Activated naive CD8-positive, alpha-beta T cell treated with anti-CD3 and anti-CD28 coated beads for 36 hours (primary cell): ENCODE measurements around the gene RNLS. TPM values are rescaled to one million over a fixed set of nuclear protein-coding genes. Genes with fewer than 3 reads are reported as not detected.
"Not testable (repeated sequence)": the region's sequence is repeated elsewhere in the genome, so short reads cannot be mapped to it uniquely, and the experiment has no call there.

Experiments
- DNase-seq: peaks from one replicate; pipeline ENCODE4 v3.0.0; 2021
- H3K27ac Mint-ChIP-seq: one replicate; pipeline ENCODE4 v1.8.0; 2022; ENCODE audit warnings: mild to moderate bottlenecking, moderate library complexity, mixed read lengths
- H3K27me3 Mint-ChIP-seq: one replicate; pipeline ENCODE4 v1.8.0; 2022; ENCODE audit warnings: mild to moderate bottlenecking, mixed read lengths
- H3K36me3 Mint-ChIP-seq: one replicate; pipeline ENCODE4 v1.8.0; 2021; ENCODE audit warnings: mild to moderate bottlenecking, mixed read lengths
- H3K4me1 Mint-ChIP-seq: one replicate; pipeline ENCODE4 v1.8.0; 2021; ENCODE audit warnings: mixed read lengths
- H3K4me3 Mint-ChIP-seq: one replicate; pipeline ENCODE4 v1.8.0; 2022; ENCODE audit warnings: mild to moderate bottlenecking, moderate library complexity, mixed read lengths
- H3K9me3 Mint-ChIP-seq: one replicate; pipeline ENCODE4 v1.8.0; 2022; ENCODE audit warnings: mixed read lengths
- total RNA-seq, 2 experiments: library from RNA; stranded (reverse); gene quantifications; one replicate each; pipeline ENCODE4 v1.2.3, GENCODE V29; 2021

The RNLS gene
- total RNA-seq, 2 experiments from 2014 or later: 4.0 to 4.3 TPM

GRCh38 chr10:88366772-88367171 is 216.3 kb downstream of the RNLS start:
- H3K36me3 Mint-ChIP-seq: peaks cover 2% of the 10 kb centered on the region
- no peaks in the 10 kb centered on the region for H3K4me1 Mint-ChIP-seq
- no peaks in the 10 kb centered on the region for H3K27me3 Mint-ChIP-seq
- no peak overlapping the region for H3K27ac Mint-ChIP-seq
- no peak for DNase-seq
- H3K4me3 Mint-ChIP-seq: no peak overlapping the region
- peaks cover 3% of the 10 kb centered on the region for H3K9me3 Mint-ChIP-seq

GRCh38 chr10:88361995-88362807 is 220.9 kb downstream of the RNLS start:
- no peak overlapping the region for H3K27ac Mint-ChIP-seq
- no peaks in the 10 kb centered on the region for H3K9me3 Mint-ChIP-seq
- H3K4me3 Mint-ChIP-seq: no peak overlapping the region
- H3K27me3 Mint-ChIP-seq: no peaks in the 10 kb centered on the region
- H3K4me1 Mint-ChIP-seq: no peaks in the 10 kb centered on the region
- no peak for DNase-seq
- peaks cover 2% of the 10 kb centered on the region for H3K36me3 Mint-ChIP-seq

GRCh38 chr10:88361494-88361893 is 221.6 kb downstream of the RNLS start:
- no peaks in the 10 kb centered on the region for H3K9me3 Mint-ChIP-seq
- no peak overlapping the region for H3K4me3 Mint-ChIP-seq
- peaks cover 2% of the 10 kb centered on the region for H3K36me3 Mint-ChIP-seq
- no peaks in the 10 kb centered on the region for H3K27me3 Mint-ChIP-seq
- no peak overlapping the region for H3K27ac Mint-ChIP-seq
- DNase-seq: no peak
- H3K4me1 Mint-ChIP-seq: no peaks in the 10 kb centered on the region

GRCh38 chr10:88355750-88356149 is 227.4 kb downstream of the RNLS start:
- H3K9me3 Mint-ChIP-seq: peaks cover 20% of the 10 kb centered on the region
- H3K27ac Mint-ChIP-seq, H3K4me1 Mint-ChIP-seq, H3K36me3 Mint-ChIP-seq, H3K4me3 Mint-ChIP-seq, H3K27me3 Mint-ChIP-seq, DNase-seq: not testable (repeated sequence)

- H3K27ac Mint-ChIP-seq: no peak overlapping the region
- no peaks in the 10 kb centered on the region for H3K27me3 Mint-ChIP-seq
- peaks cover 7% of the 10 kb centered on the region for H3K9me3 Mint-ChIP-seq
- peaks cover 9% of the 10 kb centered on the region for H3K4me1 Mint-ChIP-seq
- no peak overlapping the region for H3K4me3 Mint-ChIP-seq
- no peak for DNase-seq
- peaks cover 2% of the 10 kb centered on the region for H3K36me3 Mint-ChIP-seq
Observed at GRCh38 chr10:88347597-88348304, 235.4 kb downstream of the RNLS start.

GRCh38 chr10:88347022-88347421 is 236.1 kb downstream of the RNLS start:
- H3K27ac Mint-ChIP-seq: no peak overlapping the region

GRCh38 chr10:88346144-88346977 is 236.8 kb downstream of the RNLS start:
- Mint-ChIP-seq H3K27ac (no peak overlapping the region), H3K36me3 (peaks cover under 1% of the 10 kb centered on the region), H3K9me3 (peaks cover 2% of the 10 kb centered on the region), H3K4me3 (no peak overlapping the region), H3K27me3 (no peaks in the 10 kb centered on the region), H3K4me1 (peaks cover 9% of the 10 kb centered on the region)
- no peak for DNase-seq

More at GRCh38 chr10:88347022-88347421, 236.1 kb downstream of the RNLS start:
- H3K4me3 Mint-ChIP-seq: no peak overlapping the region
- no peak for DNase-seq
- peaks cover 2% of the 10 kb centered on the region for H3K36me3 Mint-ChIP-seq
- H3K27me3 Mint-ChIP-seq: no peaks in the 10 kb centered on the region
- H3K4me1 Mint-ChIP-seq: peaks cover 9% of the 10 kb centered on the region
- peaks cover 7% of the 10 kb centered on the region for H3K9me3 Mint-ChIP-seq

- Mint-ChIP-seq H3K36me3 (no peaks in the 10 kb centered on the region), H3K9me3 (no peaks in the 10 kb centered on the region), H3K27me3 (no peaks in the 10 kb centered on the region), H3K4me3 (no peak overlapping the region), H3K4me1 (peaks cover 9% of the 10 kb centered on the region), H3K27ac (no peak overlapping the region)
- no peak for DNase-seq
Observed at GRCh38 chr10:88343761-88344484, 239.2 kb downstream of the RNLS start.

GRCh38 chr10:88342733-88343310 is 240.3 kb downstream of the RNLS start:
- H3K4me3 Mint-ChIP-seq: no peak overlapping the region
- H3K4me1 Mint-ChIP-seq: peaks cover 9% of the 10 kb centered on the region
- H3K9me3 Mint-ChIP-seq: no peaks in the 10 kb centered on the region
- no peak for DNase-seq
- no peaks in the 10 kb centered on the region for H3K27me3 Mint-ChIP-seq
- no peak overlapping the region for H3K27ac Mint-ChIP-seq
- no peaks in the 10 kb centered on the region for H3K36me3 Mint-ChIP-seq

- Mint-ChIP-seq H3K27ac (no peak overlapping the region), H3K4me1 (peaks cover 10% of the 10 kb centered on the region), H3K4me3 (no peak overlapping the region), H3K9me3 (no peaks in the 10 kb centered on the region), H3K36me3 (no peaks in the 10 kb centered on the region), H3K27me3 (no peaks in the 10 kb centered on the region)
- DNase-seq: no peak
Observed at GRCh38 chr10:88337134-88337533, 246.0 kb downstream of the RNLS start.

- Mint-ChIP-seq H3K36me3 (no peaks in the 10 kb centered on the region), H3K27me3 (no peaks in the 10 kb centered on the region), H3K9me3 (no peaks in the 10 kb centered on the region), H3K4me1 (peaks cover 13% of the 10 kb centered on the region), H3K4me3 (no peak overlapping the region), H3K27ac (no peak overlapping the region)
- no peak for DNase-seq
Observed at GRCh38 chr10:88336334-88336733, 246.8 kb downstream of the RNLS start.

GRCh38 chr10:88333248-88333630 is 249.9 kb downstream of the RNLS start:
- DNase-seq: no peak
- Mint-ChIP-seq H3K4me1 (peaks cover 15% of the 10 kb centered on the region), H3K9me3 (peaks cover 1% of the 10 kb centered on the region), H3K36me3 (no peaks in the 10 kb centered on the region), H3K27me3 (no peaks in the 10 kb centered on the region), H3K27ac (no peak overlapping the region), H3K4me3 (no peak overlapping the region)

GRCh38 chr10:88332503-88333247 is 250.4 kb downstream of the RNLS start:
- Mint-ChIP-seq H3K4me1 (peaks cover 15% of the 10 kb centered on the region), H3K9me3 (peaks cover 1% of the 10 kb centered on the region), H3K27ac (peak overlapping the region; percentile 29), H3K27me3 (no peaks in the 10 kb centered on the region), H3K36me3 (no peaks in the 10 kb centered on the region), H3K4me3 (no peak overlapping the region)
- DNase-seq: no peak

- Mint-ChIP-seq H3K9me3 (peaks cover 5% of the 10 kb centered on the region), H3K27me3 (no peaks in the 10 kb centered on the region), H3K36me3 (no peaks in the 10 kb centered on the region), H3K27ac (no peak overlapping the region), H3K4me1 (peaks cover 12% of the 10 kb centered on the region), H3K4me3 (no peak overlapping the region)
- DNase-seq: no peak
Observed at GRCh38 chr10:88330174-88330573, 252.9 kb downstream of the RNLS start.
